GM23338 (cell line): ENCODE results near the gene ZNF627. TPM values are rescaled to one million over a fixed set of nuclear protein-coding genes. Genes with fewer than 3 reads are reported as not detected.

Experiments
- ATAC-seq: fragments of 200-7000 bp; cut with Tn5 transposase; 3 replicates; pipeline ENCODE4 v1.9.1; 2020
- DNase-seq: peaks from one replicate; pipeline ENCODE4 v3.0.0-alpha.2; 2015; ENCODE audit warnings: low spot score
- H2AFZ ChIP-seq: fragments of 200-600 bp; sonication (generic); 2 replicates; pipeline ENCODE4 v1.8.0; 2016; ENCODE audit warnings: antibody characterized with exemption, mild to moderate bottlenecking, moderate library complexity
- H3F3A ChIP-seq: fragments of 200-600 bp; sonication (generic); replicated peaks from 2 replicates; pipeline ENCODE4 v1.8.0; 2017; ENCODE audit warnings: antibody characterized with exemption, mixed run types, low read depth
- H3K27ac ChIP-seq: fragments of 200-600 bp; sonication (generic); 2 replicates; pipeline ENCODE4 v1.6.1; 2016; ENCODE audit warnings: low read depth
- H3K27me3 ChIP-seq: fragments of 200-600 bp; sonication (generic); 2 replicates; pipeline ENCODE4 v1.8.0; 2016; ENCODE audit warnings: mild to moderate bottlenecking, mixed run types, moderate library complexity; ENCODE audit not compliant: insufficient read depth
- H3K36me3 ChIP-seq: fragments of 200-600 bp; sonication (generic); 2 replicates; pipeline ENCODE4 v1.8.0; 2016; ENCODE audit warnings: mild to moderate bottlenecking; ENCODE audit not compliant: insufficient read depth
- H3K4me1 ChIP-seq: fragments of 200-600 bp; sonication (generic); 2 replicates; pipeline ENCODE4 v1.8.0; 2016; ENCODE audit warnings: mild to moderate bottlenecking, moderate library complexity; ENCODE audit not compliant: insufficient read depth
- H3K4me2 ChIP-seq: fragments of 200-600 bp; sonication (generic); 2 replicates; pipeline ENCODE4 v1.7.1; 2017; ENCODE audit warnings: mixed run types
- H3K4me3 ChIP-seq: fragments of 200-600 bp; sonication (generic); 2 replicates; pipeline ENCODE4 v1.6.1; 2016; ENCODE audit warnings: mixed run types
- H3K79me2 ChIP-seq: fragments of 200-600 bp; sonication (generic); replicated peaks from 2 replicates; pipeline ENCODE4 v1.8.0; 2017; ENCODE audit warnings: mild to moderate bottlenecking; ENCODE audit not compliant: insufficient read depth
- H3K9me2 ChIP-seq: fragments of 200-600 bp; sonication (generic); 2 replicates; pipeline ENCODE4 v1.8.0; 2017; ENCODE audit not compliant: insufficient read depth
- H4K20me1 ChIP-seq: fragments of 200-600 bp; sonication (generic); replicated peaks from 2 replicates; pipeline ENCODE4 v1.8.0; 2017; ENCODE audit warnings: mild to moderate bottlenecking; ENCODE audit not compliant: insufficient read depth
- H3K27ac Mint-ChIP-seq: 2 replicates; pipeline ENCODE4 v1.8.0; 2020; ENCODE audit warnings: inconsistent platforms, mild to moderate bottlenecking, moderate library complexity, mixed read lengths
- H3K27me3 Mint-ChIP-seq: 3 replicates; pipeline ENCODE4 v1.8.0; 2022; ENCODE audit warnings: low read depth, mild to moderate bottlenecking, moderate library complexity, mixed read lengths, inconsistent platforms; ENCODE audit not compliant: insufficient read depth, poor library complexity
- H3K36me3 Mint-ChIP-seq: 3 replicates; pipeline ENCODE4 v1.8.0; 2021; ENCODE audit warnings: low read depth, mild to moderate bottlenecking, inconsistent platforms, moderate library complexity, mixed read lengths
- H3K4me1 Mint-ChIP-seq: 3 replicates; pipeline ENCODE4 v1.8.0; 2020; ENCODE audit warnings: mild to moderate bottlenecking, inconsistent platforms, mixed read lengths
- H3K4me3 Mint-ChIP-seq: 3 replicates; pipeline ENCODE4 v1.8.0; 2021; ENCODE audit warnings: moderate library complexity, mild to moderate bottlenecking, inconsistent platforms, mixed read lengths
- H3K9me3 Mint-ChIP-seq: 3 replicates; pipeline ENCODE4 v1.8.0; 2020; ENCODE audit warnings: moderate library complexity, mild to moderate bottlenecking, inconsistent platforms, mixed read lengths
- CREB1 ChIP-seq: fragments of 250-450 bp; sonication (Bioruptor Pico); IDR thresholded peaks from 2 replicates; pipeline ENCODE4 v1.5.0; 2020; ENCODE audit warnings: low read depth, mild to moderate bottlenecking, moderate library complexity
- CTCF ChIP-seq, 2 experiments: fragments of 200-600 bp in 1 of 2; sonication (generic) in 1 of 2; conservative IDR thresholded peaks; 2 replicates each; pipeline versions ENCODE4 v1.5.1 to v1.6.1; 2016 to 2017; ENCODE audit warnings: antibody characterized with exemption in 2 of 2, low read depth in 2 of 2, mild to moderate bottlenecking in 2 of 2, moderate library complexity in 1 of 2
- ETS1 ChIP-seq: IDR thresholded peaks from 2 replicates; pipeline ENCODE4 v1.6.1; 2016; ENCODE audit warnings: antibody characterized with exemption
- EZH2 ChIP-seq: fragments of 200-600 bp; sonication (generic); IDR thresholded peaks from one replicate; pipeline ENCODE4 v1.8.0; 2017; ENCODE audit warnings: antibody characterized with exemption, mild to moderate bottlenecking, low read depth; ENCODE audit not compliant: unreplicated experiment
- EZH2phosphoT487 ChIP-seq: fragments of 200-600 bp; sonication (generic); IDR thresholded peaks from one replicate; pipeline ENCODE4 v1.8.1; 2018; ENCODE audit warnings: antibody characterized with exemption; ENCODE audit not compliant: unreplicated experiment
- JUNB ChIP-seq: IDR thresholded peaks from one replicate; pipeline ENCODE4 v1.6.1; 2016; ENCODE audit warnings: antibody characterized with exemption; ENCODE audit not compliant: unreplicated experiment
- NANOG ChIP-seq: IDR thresholded peaks from 2 replicates; pipeline ENCODE4 v1.6.1; 2016; ENCODE audit warnings: antibody characterized with exemption, borderline replicate concordance
- POLR2AphosphoS5 ChIP-seq: IDR thresholded peaks from 2 replicates; pipeline ENCODE4 v1.6.1; 2016; ENCODE audit warnings: antibody characterized with exemption, low read depth
- REST ChIP-seq: IDR thresholded peaks from one replicate; pipeline ENCODE4 v1.6.1; 2018; ENCODE audit warnings: antibody characterized with exemption; ENCODE audit not compliant: unreplicated experiment
- STAT1 ChIP-seq: IDR thresholded peaks from one replicate; pipeline ENCODE4 v1.6.1; 2016; ENCODE audit warnings: antibody characterized with exemption; ENCODE audit not compliant: unreplicated experiment
- ZNF114 ChIP-seq: fragments of 250-450 bp; sonication (Bioruptor Pico); IDR thresholded peaks from 2 replicates; pipeline ENCODE4 v1.5.0; 2020; ENCODE audit warnings: mild to moderate bottlenecking, moderate library complexity
- ZNF331 ChIP-seq: fragments of 250-450 bp; sonication (Bioruptor Pico); IDR thresholded peaks from 2 replicates; pipeline ENCODE4 v1.5.0; 2020; ENCODE audit warnings: low read depth, mild to moderate bottlenecking, moderate library complexity
- ZNF462 ChIP-seq: fragments of 250-450 bp; sonication (Bioruptor Pico); IDR thresholded peaks from 2 replicates; pipeline ENCODE4 v1.5.0; 2020; ENCODE audit warnings: mild to moderate bottlenecking, moderate library complexity
- polyA plus RNA-seq: library from polyadenylated mRNA; unstranded; fragments of >200 nt; fragmentation: Nextera tagmentation; extraction: Ambion mirVana; gene quantifications from 2 replicates; pipeline ENCODE4 v1.2.1, GENCODE V29; 2016
- total RNA-seq: library from RNA; depleted of rRNA; stranded (reverse); fragments of >200 nt; shearing (Covaris generic); gene quantifications from 2 replicates; pipeline ENCODE4 v1.2.3, GENCODE V29; 2014

Gene ZNF627
- total and polyA plus RNA-seq, 2 experiments from 2014 or later = 9.0 to 15.4 TPM

- Histone ChIP-seq H3K4me3 (no peak overlapping the region), H3K4me2 (no peak overlapping the region), H3K4me1 (no peaks in the 10 kb centered on the region), H3K27ac (no peak overlapping the region), H2AFZ (no peak overlapping the region), H3F3A (no peaks in the 10 kb centered on the region), H3K27me3 (no peaks in the 10 kb centered on the region), H3K36me3 (no peaks in the 10 kb centered on the region), H3K79me2 (no peaks in the 10 kb centered on the region), H3K9me2 (no peaks in the 10 kb centered on the region), H4K20me1 (no peaks in the 10 kb centered on the region)
- TF ChIP-seq CTCF (conservative IDR thresholded peaks at IDR 0.05; ENCODE audit: low read depth in 2 of 2) = no peak
- TF ChIP-seq ZNF462 (CRISPR knock-in tag) = no peak
- TF ChIP-seq NANOG = no peak
- TF ChIP-seq ZNF114 (CRISPR knock-in tag) = no peak
- no peak for TF ChIP-seq EZH2phosphoT487
- no peak for TF ChIP-seq CREB1
- no peak for TF ChIP-seq JUNB
- no peak for TF ChIP-seq ETS1
- TF ChIP-seq REST = no peak
- no peak for TF ChIP-seq EZH2
- no peak for TF ChIP-seq ZNF331 (CRISPR knock-in tag)
- TF ChIP-seq POLR2AphosphoS5 = no peak
- no peak for TF ChIP-seq STAT1
- no peaks in the 10 kb centered on the region for H3K36me3 Mint-ChIP-seq
- ATAC-seq = no peak
- H3K27me3 Mint-ChIP-seq = peaks cover 5% of the 10 kb centered on the region
- DNase-seq = no peak
- no peak overlapping the region for H3K4me3 Mint-ChIP-seq
- H3K4me1 Mint-ChIP-seq = no peaks in the 10 kb centered on the region
- H3K27ac Mint-ChIP-seq = no peak overlapping the region
- no peaks in the 10 kb centered on the region for H3K9me3 Mint-ChIP-seq
These were observed 31.1 kb upstream of the ZNF627 start for GRCh38 chr19:11566164-11566563.
